ENCODE measurements around the gene MAST2. TPM values are rescaled to one million over a fixed set of nuclear protein-coding genes. Genes with fewer than 3 reads are reported as not detected.
A peak's percentile ranks its signal among the peaks of the same experiment; 100 is the strongest.

MAST2 gene
- total RNA-seq, 1 donor from 2014 or later, result 61.0 TPM

GRCh38 chr1:45914836-45915235 is 111.4 kb downstream of the MAST2 start:
- Histone ChIP-seq H3K27ac (peak overlapping the region in 1 of 2 donors; percentile 87), H3K9me3 (no peaks in the 10 kb centered on the region), H3K36me3 (no peaks in the 10 kb centered on the region), H3K4me1 (peaks cover 2 to 7% of the 10 kb centered on the region in 2 donors), H3K27me3 (no peaks in the 10 kb centered on the region), H3K4me3 (no peak overlapping the region)
- DNase-seq (ENCODE audit: low spot score in 2 of 2), result no peak
- no peak for TF ChIP-seq CTCF (IDR thresholded peaks at IDR 0.05)
- intact Hi-C loops (cut with DNase I), result no loop called here

GRCh38 chr1:45922374-45922773 is 119.0 kb downstream of the MAST2 start:
- Histone ChIP-seq H3K27ac (no peak overlapping the region), H3K4me3 (no peak overlapping the region), H3K4me1 (no peaks in the 10 kb centered on the region), H3K27me3 (no peaks in the 10 kb centered on the region), H3K9me3 (no peaks in the 10 kb centered on the region), H3K36me3 (no peaks in the 10 kb centered on the region)
- intact Hi-C loops (cut with DNase I), result no loop called here
- DNase-seq (ENCODE audit: low spot score in 2 of 2), result no peak
- TF ChIP-seq CTCF (IDR thresholded peaks at IDR 0.05), result no peak

GRCh38 chr1:45922813-45923212 is 119.4 kb downstream of the MAST2 start:
- H3K36me3 ChIP-seq, result no peaks in the 10 kb centered on the region
- H3K4me3 ChIP-seq, result no peak overlapping the region
- no peak overlapping the region for H3K27ac ChIP-seq
- no peaks in the 10 kb centered on the region for H3K4me1 ChIP-seq
- no peak for DNase-seq (ENCODE audit: low spot score in 2 of 2)
- intact Hi-C loops (cut with DNase I), result no loop called here
- no peaks in the 10 kb centered on the region for H3K9me3 ChIP-seq
- TF ChIP-seq CTCF (IDR thresholded peaks at IDR 0.05), result no peak
- H3K27me3 ChIP-seq, result no peaks in the 10 kb centered on the region

- Histone ChIP-seq H3K4me1 (no peaks in the 10 kb centered on the region), H3K9me3 (no peaks in the 10 kb centered on the region), H3K4me3 (no peak overlapping the region), H3K36me3 (no peaks in the 10 kb centered on the region), H3K27ac (no peak overlapping the region), H3K27me3 (no peaks in the 10 kb centered on the region)
- no peak for DNase-seq (ENCODE audit: low spot score in 2 of 2)
- TF ChIP-seq CTCF (IDR thresholded peaks at IDR 0.05), result no peak
- intact Hi-C loops (cut with DNase I), result no loop called here
Observed at GRCh38 chr1:45923343-45923742, 119.9 kb downstream of the MAST2 start.

GRCh38 chr1:45924736-45925135 is 121.3 kb downstream of the MAST2 start:
- intact Hi-C loops (cut with DNase I), result no loop called here
- Histone ChIP-seq H3K27ac (no peak overlapping the region), H3K36me3 (no peaks in the 10 kb centered on the region), H3K4me3 (no peak overlapping the region), H3K9me3 (no peaks in the 10 kb centered on the region), H3K4me1 (no peaks in the 10 kb centered on the region), H3K27me3 (no peaks in the 10 kb centered on the region)
- no peak for DNase-seq (ENCODE audit: low spot score in 2 of 2)
- no peak for TF ChIP-seq CTCF (IDR thresholded peaks at IDR 0.05)

- TF ChIP-seq CTCF (IDR thresholded peaks at IDR 0.05), result no peak
- no peak overlapping the region for H3K4me3 ChIP-seq
- DNase-seq (ENCODE audit: low spot score in 2 of 2), result no peak
- H3K36me3 ChIP-seq, result no peaks in the 10 kb centered on the region
- no peaks in the 10 kb centered on the region for H3K27me3 ChIP-seq
- H3K4me1 ChIP-seq, result no peaks in the 10 kb centered on the region
- intact Hi-C loops (cut with DNase I), result no loop called here
- H3K27ac ChIP-seq, result no peak overlapping the region
- H3K9me3 ChIP-seq, result no peaks in the 10 kb centered on the region
Observed at GRCh38 chr1:45925728-45926287, 122.4 kb downstream of the MAST2 start.
